Mucosa of stomach (tissue), 1 donor: ENCODE data around the gene SPARCL1.
"Not testable (repeated sequence)": the region's sequence is repeated elsewhere in the genome, so short reads cannot be mapped to it uniquely, and the experiment has no call there.

ENCODE experiments used
- H3K27me3 ChIP-seq: one replicate; pipeline ENCODE4 v1.7.0; 2013; ENCODE audit warnings: mild to moderate bottlenecking, low read length; ENCODE audit not compliant: control insufficient read depth, insufficient read depth
- H3K36me3 ChIP-seq: one replicate; pipeline ENCODE4 v1.7.0; 2013; ENCODE audit warnings: low read length; ENCODE audit not compliant: control insufficient read depth, insufficient read depth
- H3K4me1 ChIP-seq: one replicate; pipeline ENCODE4 v1.7.0; 2013; ENCODE audit warnings: mild to moderate bottlenecking, low read length; ENCODE audit not compliant: control insufficient read depth, insufficient read depth
- H3K4me3 ChIP-seq: one replicate; pipeline ENCODE4 v1.7.0; 2013; ENCODE audit warnings: low read length
- H3K9ac ChIP-seq: one replicate; pipeline ENCODE4 v1.7.0; 2013; ENCODE audit warnings: mild to moderate bottlenecking, low read length, moderate library complexity
- H3K9me3 ChIP-seq: one replicate; pipeline ENCODE4 v1.7.0; 2013; ENCODE audit warnings: mild to moderate bottlenecking, low read length, moderate library complexity; ENCODE audit not compliant: control insufficient read depth
- donor health status: Pancreatic carcinoma.

Gene SPARCL1

GRCh38 chr4:87424099-87424543 is 105.1 kb downstream of the SPARCL1 start:
- peaks cover 25% of the 10 kb centered on the region for H3K4me1 ChIP-seq
- peak overlapping the region; percentile 21 for H3K4me3 ChIP-seq
- H3K9ac ChIP-seq, H3K36me3 ChIP-seq, H3K9me3 ChIP-seq, H3K27me3 ChIP-seq: not testable (repeated sequence)
